ENCODE results near the gene RNASE3.
"Not testable (repeated sequence)": the region's sequence is repeated elsewhere in the genome, so short reads cannot be mapped to it uniquely, and the experiment has no call there.

DNA sequence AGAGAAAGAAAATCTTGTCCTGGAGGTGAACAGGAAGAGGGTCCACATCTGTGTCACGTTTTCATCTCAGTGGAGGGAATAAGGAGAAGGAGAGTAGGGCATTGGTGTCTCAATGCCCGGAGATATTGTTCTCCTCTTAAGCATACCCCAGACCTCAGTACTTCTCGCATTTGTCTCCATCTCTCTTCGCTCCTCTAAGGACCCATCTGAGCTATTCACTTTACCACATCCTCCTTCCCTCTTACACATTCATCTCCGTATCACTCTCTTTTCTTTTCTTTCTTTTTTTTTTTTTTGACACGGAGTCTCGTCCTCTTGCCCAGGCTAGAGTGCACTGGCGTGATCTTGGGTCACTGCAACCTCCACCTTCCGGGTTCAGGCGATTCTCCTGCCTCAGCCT, 8.4 kb upstream of the RNASE3 start:
- TF ChIP-seq, protein P1, sequence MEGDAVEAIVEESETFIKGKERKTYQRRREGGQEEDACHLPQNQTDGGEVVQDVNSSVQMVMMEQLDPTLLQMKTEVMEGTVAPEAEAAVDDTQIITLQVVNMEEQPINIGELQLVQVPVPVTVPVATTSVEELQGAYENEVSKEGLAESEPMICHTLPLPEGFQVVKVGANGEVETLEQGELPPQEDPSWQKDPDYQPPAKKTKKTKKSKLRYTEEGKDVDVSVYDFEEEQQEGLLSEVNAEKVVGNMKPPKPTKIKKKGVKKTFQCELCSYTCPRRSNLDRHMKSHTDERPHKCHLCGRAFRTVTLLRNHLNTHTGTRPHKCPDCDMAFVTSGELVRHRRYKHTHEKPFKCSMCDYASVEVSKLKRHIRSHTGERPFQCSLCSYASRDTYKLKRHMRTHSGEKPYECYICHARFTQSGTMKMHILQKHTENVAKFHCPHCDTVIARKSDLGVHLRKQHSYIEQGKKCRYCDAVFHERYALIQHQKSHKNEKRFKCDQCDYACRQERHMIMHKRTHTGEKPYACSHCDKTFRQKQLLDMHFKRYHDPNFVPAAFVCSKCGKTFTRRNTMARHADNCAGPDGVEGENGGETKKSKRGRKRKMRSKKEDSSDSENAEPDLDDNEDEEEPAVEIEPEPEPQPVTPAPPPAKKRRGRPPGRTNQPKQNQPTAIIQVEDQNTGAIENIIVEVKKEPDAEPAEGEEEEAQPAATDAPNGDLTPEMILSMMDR (IDR thresholded peaks at IDR 0.05; ENCODE audit: low read length): not testable (repeated sequence)
- not testable (repeated sequence) for TF ChIP-seq EZH2 (IDR thresholded peaks at IDR 0.05; ENCODE audit: borderline replicate concordance, low read length)

Measured in OCI-LY1 (cell line).